HG03108 (cell line): Measurements from ENCODE around the gene MRPL14.

Experiments
- ATAC-seq: cut with Tn5 transposase; IDR thresholded peaks from one replicate; pipeline ENCODE4 v1.9.1; 2021; ENCODE audit warnings: moderate library complexity; ENCODE audit not compliant: unreplicated experiment

Gene MRPL14

GRCh38 chr6:44126320-44127149, 717 bp downstream of the MRPL14 start:
- peak; percentile 38 for ATAC-seq

GRCh38 chr6:44123544-44123943, 3.7 kb downstream of the MRPL14 start:
- ATAC-seq, result no peak

GRCh38 chr6:44122801-44123200, 4.5 kb downstream of the MRPL14 start:
- no peak for ATAC-seq

GRCh38 chr6:44120692-44121443, 6.4 kb downstream of the MRPL14 start:
- ATAC-seq, result no peak

- ATAC-seq, result no peak
Observed at GRCh38 chr6:44119704-44120262, 7.5 kb downstream of the MRPL14 start.

GRCh38 chr6:44117397-44118128, 9.7 kb downstream of the MRPL14 start:
- ATAC-seq, result no peak

GRCh38 chr6:44116641-44117382, 10.4 kb downstream of the MRPL14 start:
- ATAC-seq, result no peak

GRCh38 chr6:44115866-44116265, 11.4 kb downstream of the MRPL14 start:
- no peak for ATAC-seq

- no peak for ATAC-seq
Observed at GRCh38 chr6:44113414-44113813, 13.8 kb downstream of the MRPL14 start.

GRCh38 chr6:44111434-44112417, 15.5 kb downstream of the MRPL14 start:
- ATAC-seq, result no peak

- no peak for ATAC-seq
Observed at GRCh38 chr6:44110966-44111365, 16.3 kb downstream of the MRPL14 start.

- ATAC-seq, result no peak
Observed at GRCh38 chr6:44110005-44110676, 17.1 kb downstream of the MRPL14 start.

- no peak for ATAC-seq
Observed at GRCh38 chr6:44109212-44109611, 18.0 kb downstream of the MRPL14 start.

GRCh38 chr6:44108471-44108870, 18.8 kb downstream of the MRPL14 start:
- ATAC-seq, result no peak

- no peak for ATAC-seq
Observed at GRCh38 chr6:44107017-44107416, 20.2 kb downstream of the MRPL14 start.

- ATAC-seq, result no peak
Observed at GRCh38 chr6:44105993-44106740, 21.1 kb downstream of the MRPL14 start.

- no peak for ATAC-seq
Observed at GRCh38 chr6:44105146-44105545, 22.1 kb downstream of the MRPL14 start.

GRCh38 chr6:44104481-44105021, 22.7 kb downstream of the MRPL14 start:
- no peak for ATAC-seq
